Stimulated activated CD4-positive, alpha-beta T cell treated with anti-CD3 and anti-CD28 coated beads, Interleukin-4, amount 100 ng/mL, for 1 hour (primary cell): ENCODE data around the gene PCNX1.
"Not testable (repeated sequence)": the region's sequence is repeated elsewhere in the genome, so short reads cannot be mapped to it uniquely, and the experiment has no call there.

Source experiments
- DNase-seq: peaks from one replicate; pipeline ENCODE4 v3.0.0-alpha.2; 2020

Gene PCNX1

GRCh38 chr14:71133296-71133695 is 226.0 kb downstream of the PCNX1 start:
- DNase-seq: no peak

GRCh38 chr14:71135496-71135895 is 228.2 kb downstream of the PCNX1 start:
- no peak for DNase-seq

GRCh38 chr14:71135911-71136310 is 228.7 kb downstream of the PCNX1 start:
- no peak for DNase-seq

- DNase-seq: no peak
These were observed 229.3 kb downstream of the PCNX1 start for GRCh38 chr14:71136386-71137060.

- DNase-seq: no peak
These were observed 230.5 kb downstream of the PCNX1 start for GRCh38 chr14:71137536-71138447.

GRCh38 chr14:71138448-71139293 is 231.4 kb downstream of the PCNX1 start:
- peak; percentile 63 for DNase-seq

GRCh38 chr14:71139294-71139946 is 232.2 kb downstream of the PCNX1 start:
- no peak for DNase-seq

- DNase-seq: no peak
These were observed 232.9 kb downstream of the PCNX1 start for GRCh38 chr14:71140157-71140556.

GRCh38 chr14:71141701-71142374 is 234.6 kb downstream of the PCNX1 start:
- DNase-seq: no peak

- no peak for DNase-seq
These were observed 235.2 kb downstream of the PCNX1 start for GRCh38 chr14:71142375-71143038.

- no peak for DNase-seq
These were observed 236.4 kb downstream of the PCNX1 start for GRCh38 chr14:71143381-71144290.

GRCh38 chr14:71147335-71147734 is 240.1 kb downstream of the PCNX1 start:
- DNase-seq: not testable (repeated sequence)

- DNase-seq: no peak
These were observed 241.4 kb downstream of the PCNX1 start for GRCh38 chr14:71148627-71149026.

- DNase-seq: no peak
These were observed 243.5 kb downstream of the PCNX1 start for GRCh38 chr14:71150737-71151136.

GRCh38 chr14:71155743-71156142 is 248.5 kb downstream of the PCNX1 start:
- no peak for DNase-seq

GRCh38 chr14:71163050-71163841 is 256.0 kb downstream of the PCNX1 start:
- no peak for DNase-seq

- DNase-seq: no peak
These were observed 256.8 kb downstream of the PCNX1 start for GRCh38 chr14:71163842-71164629.
